GM18870 (cell line): ENCODE results near the gene DAB1.

ENCODE experiments used
- ATAC-seq: cut with Tn5 transposase; IDR thresholded peaks from one replicate; pipeline ENCODE4 v1.9.1; 2021; ENCODE audit warnings: moderate library complexity; ENCODE audit not compliant: unreplicated experiment

The DAB1 gene

DNA sequence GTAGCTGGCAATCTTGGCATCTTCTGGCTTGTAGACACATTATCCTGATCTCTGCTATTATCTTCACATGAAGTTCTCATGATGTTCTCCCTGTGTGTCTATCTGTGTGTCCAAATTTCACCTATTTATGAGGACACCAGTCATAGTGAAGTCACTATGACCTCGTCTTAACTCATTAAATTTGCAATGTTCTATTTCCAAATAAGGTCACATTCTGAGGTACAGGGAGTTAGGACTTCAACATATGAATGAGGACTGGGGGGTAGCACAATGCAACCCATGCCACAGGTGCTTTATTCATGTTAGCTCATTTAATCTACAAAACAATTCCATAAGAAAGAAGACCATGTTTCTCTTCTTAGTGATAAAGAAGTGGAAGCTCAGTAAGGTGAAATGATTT, 251.8 kb downstream of the DAB1 start:
- ATAC-seq = no peak

DNA sequence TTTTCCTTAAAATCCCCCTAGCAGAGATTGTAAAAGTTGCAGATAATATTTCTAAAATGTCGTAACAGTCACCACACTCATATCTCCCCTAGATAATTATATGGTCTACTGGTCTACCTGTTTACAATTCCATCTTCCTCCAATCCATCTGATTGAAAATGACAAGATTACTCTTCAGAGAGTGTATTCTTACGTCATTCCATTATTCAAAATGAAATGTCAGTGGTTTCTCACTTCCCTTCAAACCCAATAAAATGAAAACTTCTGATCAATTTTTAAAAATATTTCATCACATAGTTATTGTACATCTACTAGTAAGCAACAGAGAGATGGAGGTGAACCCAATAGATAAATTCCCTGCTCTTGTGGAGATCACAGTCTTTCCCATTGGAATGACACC, 255.9 kb downstream of the DAB1 start:
- ATAC-seq = peak; percentile 57

DNA sequence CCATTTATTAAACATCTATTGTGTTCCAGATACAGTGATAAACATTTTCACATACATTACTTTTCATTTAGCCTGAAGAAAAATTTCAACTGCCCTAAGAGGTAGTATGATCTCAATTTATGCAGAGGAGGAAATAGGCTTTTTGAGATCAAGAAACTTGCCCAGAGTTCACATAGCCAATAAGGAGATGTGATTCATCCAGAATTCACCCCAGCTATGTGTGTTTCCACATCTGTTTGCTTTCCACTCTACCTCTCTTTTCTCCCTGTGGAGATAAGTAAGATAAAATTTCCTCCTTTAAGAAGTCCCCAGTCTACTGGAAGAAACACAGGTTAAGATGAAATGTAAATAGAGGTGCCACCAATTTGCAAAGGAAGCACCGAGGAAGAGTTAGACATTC, 258.3 kb downstream of the DAB1 start:
- no peak for ATAC-seq

DNA sequence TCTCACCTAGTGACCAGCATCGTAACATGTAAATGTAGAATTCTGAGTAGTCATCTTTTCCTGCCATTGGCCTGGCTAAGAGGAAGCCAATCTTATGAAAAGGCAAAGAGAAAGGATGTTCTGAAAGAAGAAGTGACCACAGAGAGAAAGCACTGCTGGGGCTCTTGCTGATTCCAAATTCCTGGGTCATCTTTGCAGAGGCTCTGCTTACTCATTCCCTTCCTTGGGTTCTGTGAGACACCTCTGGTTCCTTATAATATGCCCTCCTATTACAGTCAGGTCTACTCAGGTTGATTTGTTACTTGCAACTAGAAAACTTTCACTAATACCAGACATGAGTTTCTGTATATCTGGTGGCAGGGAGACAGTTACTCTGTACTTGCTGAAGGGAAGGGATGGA, 259.3 kb downstream of the DAB1 start:
- no peak for ATAC-seq

DNA sequence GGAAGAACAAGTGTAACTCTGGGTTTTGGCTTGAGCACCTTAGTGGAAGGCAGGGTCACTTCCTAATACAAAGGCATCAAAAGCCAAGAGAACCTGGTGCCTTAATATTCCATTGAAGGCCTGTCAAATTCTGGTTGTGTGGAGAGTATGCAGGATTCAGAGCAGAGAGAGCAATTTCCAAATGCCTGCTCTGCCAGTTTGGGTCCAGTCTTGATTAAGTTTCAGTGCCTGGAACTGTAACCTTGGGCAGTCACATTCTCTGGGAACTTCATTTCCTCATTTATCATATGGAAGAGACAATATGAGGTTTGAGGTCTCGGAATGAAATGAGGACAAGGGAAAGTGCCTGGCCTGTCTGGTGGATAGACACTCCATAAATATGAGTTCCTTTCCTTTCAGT, 260.1 kb downstream of the DAB1 start:
- no peak for ATAC-seq

DNA sequence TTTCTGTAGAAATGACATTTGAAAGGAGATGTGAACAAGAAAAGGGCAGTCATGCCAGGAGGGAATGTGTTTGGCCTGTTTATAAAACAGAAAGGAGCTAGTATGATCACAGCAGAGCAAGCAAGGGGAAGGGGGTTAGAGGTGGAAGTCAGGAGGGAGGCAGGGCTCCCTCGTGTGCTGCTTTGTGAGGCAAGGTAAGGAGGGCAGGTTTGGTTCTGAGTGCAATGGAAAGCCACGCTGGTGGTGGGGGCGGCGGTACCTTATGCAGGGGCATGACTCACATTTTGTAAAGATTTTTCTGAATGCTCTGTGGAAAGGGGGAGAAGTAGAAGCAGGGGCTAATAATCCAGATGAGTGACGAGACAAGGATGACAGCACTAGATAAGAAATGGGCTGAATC, 260.5 kb downstream of the DAB1 start:
- ATAC-seq = no peak

DNA sequence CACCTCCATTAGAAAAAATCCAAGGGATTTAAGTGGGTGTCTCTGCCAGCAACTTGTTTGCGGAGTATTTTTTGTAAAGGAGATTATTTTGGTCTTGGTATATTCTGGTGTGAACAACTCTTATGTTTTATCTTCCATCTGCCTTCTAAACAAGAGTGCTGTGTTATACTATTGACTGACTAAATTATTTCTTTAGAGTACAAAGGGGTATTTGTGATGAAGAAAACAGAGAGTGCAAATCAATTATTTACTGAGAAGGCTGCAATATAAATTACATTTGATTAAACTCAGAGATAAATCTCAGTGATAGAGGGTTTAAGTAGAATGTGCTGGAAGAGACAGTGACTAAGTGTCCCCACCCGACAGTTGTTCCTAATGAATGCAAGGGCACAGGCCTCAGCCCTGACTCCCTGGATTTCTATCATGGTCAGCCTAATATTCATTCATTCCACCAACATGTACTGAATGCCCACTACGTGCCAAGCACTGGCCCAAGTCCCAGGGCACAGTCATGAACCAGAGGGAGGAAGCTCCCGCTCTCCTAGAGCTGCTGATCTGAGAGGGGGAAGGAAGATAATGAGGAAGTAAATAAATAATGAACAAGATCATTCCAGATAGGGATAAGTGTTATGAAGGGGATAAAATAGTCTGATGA, 261.1 kb downstream of the DAB1 start:
- ATAC-seq = no peak

DNA sequence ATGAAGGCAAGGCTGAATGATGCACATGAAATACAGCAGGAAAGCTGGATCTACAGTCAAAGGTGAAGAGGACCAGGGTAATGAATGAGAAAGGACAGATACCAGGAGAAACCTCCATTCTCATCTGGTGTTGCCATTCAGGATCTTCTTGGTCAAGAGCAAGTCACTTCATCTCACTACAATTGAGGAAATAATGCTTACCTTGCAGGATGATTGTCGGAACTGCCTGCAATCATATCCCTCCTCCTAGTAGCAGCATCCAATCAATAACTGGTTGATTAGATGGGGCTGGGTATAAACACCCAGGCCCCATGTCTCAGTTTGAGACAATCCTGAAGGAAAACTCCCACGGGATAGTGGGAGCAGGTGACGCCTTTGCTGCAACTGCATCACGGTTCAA, 263.3 kb downstream of the DAB1 start:
- no peak for ATAC-seq

DNA sequence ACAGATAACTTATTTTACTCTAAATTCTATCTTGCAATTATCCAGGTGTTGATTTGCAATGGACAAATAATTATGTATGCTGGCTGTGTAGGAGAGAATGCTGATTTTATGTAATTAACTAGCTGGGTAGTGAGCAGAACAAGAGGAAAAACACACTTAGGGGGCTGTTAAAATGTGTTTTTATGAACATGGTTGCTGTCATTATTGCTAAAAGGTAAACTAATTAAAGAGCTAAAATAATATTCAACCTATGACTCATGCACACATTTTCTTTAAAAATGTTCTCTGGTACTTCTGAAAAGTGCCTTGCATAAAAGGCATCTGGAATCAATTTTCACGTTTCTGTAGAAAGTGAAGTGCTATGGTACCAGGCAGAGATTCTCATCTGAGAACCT, 265.3 kb downstream of the DAB1 start:
- ATAC-seq = no peak

DNA sequence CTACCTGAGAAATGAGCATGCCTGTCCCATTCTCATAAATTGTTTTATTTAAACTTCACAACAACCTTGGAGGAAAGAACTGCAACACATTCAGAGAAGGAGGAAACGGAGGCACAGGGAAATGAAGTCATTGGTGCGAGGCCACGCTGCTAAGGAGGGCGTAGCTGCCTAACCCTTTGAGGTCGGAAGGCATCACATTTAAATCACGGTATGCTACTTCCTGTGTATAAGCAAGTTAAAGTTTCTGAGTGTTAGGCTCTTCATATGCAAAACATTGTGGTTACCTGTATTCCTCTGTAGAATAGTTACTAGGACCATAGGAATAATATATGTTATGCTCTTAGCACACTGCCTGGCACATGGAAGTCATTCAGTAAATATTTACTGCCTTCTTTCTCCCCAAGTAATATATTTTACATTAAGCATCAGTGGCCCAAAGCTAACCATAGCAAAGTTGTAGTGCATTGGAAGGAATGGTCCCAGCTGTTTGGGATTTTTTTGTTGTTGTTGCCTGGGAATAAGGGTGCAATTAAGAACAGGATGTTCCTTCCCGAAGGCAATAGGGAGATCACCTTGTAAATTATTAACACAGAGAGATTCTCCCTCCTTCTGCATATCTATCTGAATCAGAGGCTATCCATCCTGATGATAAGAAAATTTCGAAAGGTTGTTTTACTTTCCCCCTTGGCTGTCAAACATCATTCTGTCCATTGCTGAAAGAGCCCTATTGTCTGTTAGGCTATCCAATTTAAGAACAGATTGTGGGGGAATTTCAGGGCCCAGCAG, 265.8 kb downstream of the DAB1 start:
- no peak for ATAC-seq

DNA sequence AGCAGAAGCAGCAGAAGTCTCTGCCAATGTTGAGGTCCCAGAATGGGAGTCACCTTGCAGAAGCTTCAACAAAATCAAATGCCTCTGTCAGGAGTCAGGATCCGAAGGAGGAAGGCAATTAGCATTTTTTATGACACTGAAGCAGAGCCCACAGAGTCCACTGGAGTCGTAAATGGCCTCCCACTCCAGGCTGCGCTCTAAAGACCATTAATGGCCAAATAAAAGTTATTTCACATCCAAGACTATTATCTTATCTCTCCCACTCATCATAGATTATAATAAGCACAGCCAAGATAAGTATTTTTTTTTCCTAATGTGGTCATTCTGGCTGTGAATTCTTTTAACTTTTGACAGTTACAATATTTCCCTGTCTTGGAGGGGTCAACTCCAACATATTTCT, 267.0 kb downstream of the DAB1 start:
- ATAC-seq = no peak

DNA sequence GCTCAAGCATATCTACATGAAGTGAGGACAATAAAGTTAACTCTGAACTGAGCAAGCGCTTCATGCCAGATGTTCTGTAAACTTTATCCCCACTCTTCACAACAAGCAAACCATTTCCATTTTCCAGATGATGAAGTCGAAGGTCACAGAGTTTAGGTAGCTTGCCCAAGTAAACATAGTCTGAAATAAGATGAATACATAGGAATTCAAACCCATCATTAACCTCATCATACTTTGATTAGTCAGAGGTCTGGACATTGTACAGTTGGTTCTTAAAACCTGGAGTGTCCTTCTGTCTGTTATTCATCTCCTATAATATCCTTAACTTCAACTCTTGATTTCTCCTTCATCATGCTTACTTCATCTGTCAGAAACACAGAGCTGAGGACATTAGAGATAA, 277.8 kb downstream of the DAB1 start:
- ATAC-seq = no peak

DNA sequence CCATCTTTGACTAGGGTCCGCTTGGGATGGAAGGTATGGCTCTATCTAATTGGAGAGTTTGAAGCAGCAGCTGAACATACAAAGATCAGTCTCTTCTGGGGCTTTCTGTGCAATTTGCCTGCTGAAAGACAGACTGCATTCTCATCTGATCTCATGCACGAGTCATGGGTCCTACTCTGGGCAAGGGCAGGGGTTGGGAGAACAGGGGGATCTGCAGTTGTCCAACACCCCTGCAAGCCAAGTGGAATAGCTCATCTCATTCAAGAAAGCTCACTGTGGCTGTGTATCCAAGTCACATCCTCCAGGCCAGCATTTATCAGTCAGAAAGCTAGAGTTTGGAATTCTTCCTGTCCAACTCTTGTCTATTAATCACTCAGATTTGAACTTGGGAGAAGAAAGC, 280.9 kb downstream of the DAB1 start:
- no peak for ATAC-seq

DNA sequence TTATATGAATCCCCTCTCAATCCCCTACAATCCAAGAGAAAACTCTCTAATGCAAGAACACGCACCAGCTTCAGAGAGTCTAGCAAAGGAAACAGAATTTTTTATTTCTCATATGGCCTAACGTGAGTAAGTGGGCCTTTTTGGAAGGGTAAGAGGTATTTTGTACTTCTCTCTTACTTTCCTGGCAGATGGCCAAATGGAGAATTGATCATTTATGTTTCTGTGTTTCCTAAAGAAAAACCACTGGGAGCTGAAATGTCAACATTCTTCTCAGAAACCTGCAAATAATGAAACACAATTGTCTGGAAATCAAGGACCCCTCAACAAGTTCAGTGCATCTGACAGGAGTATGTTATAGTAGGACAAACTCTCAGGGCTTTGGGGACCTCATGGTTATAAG, 281.7 kb downstream of the DAB1 start:
- no peak for ATAC-seq

DNA sequence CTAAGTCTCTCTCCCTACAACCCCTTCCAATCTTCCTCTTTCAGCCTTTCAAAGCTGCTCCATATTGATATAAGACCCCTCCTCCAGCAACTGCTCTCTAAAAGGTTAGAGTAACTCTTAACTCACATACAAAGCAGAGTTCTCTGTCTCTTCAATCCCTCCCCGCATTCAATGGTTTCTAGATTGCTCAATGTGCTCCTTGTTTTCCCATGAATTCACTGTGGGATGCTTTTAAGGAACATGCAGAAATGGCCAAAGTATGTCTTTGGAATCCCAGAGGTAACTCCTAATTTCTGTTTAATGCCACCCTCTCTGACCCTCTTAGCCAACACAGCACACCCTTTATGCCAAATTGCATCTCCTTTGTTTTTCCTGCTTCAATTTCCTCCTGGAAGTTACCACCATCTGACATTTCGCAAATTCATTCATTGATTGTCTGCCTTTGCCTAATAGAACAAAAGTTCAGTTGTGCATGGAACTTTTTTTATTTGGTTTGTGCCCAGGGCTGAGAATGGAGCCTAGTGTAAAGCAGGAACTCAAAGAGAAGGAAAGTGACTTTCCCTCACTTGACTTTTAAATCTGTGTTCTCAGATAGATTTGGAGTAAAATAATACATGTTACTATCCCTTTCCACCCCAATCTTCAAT, 285.3 kb downstream of the DAB1 start:
- no peak for ATAC-seq

DNA sequence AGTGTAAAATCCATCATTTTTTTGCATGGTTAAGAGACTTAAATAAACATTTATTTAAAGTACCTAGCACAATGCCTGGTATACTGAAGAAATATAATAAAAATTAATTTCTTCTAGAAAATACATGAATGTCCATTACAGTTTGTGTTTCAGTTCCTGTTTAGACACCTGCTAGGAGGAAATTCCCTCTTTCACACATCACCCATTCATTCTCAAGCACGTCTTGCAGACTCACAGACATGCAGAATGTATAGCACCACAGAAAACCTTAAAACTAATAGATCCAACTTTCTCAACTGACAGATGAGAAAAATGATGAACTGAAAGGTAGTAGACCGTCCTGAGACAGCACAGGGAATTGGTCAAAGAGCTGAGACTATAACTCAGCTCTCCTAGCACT, 285.9 kb downstream of the DAB1 start:
- peak; percentile 93 for ATAC-seq

DNA sequence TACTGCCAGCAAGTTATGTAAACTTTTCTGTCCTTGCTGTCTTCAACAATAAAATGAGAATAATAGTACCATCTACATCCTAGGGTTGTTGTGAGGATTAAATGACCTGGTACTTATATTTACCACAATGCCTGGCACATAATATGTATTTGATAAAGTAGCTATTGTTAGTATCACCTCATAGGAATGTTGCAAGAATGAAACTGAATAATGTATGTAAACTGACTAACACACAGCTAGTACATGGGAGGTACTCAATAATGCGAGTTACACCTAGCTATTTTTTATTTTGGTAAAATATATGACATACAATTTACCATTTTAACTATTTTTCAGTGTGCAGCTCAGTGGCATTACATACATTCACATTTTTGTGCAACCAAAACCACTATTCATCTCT, 289.1 kb downstream of the DAB1 start:
- no peak for ATAC-seq

DNA sequence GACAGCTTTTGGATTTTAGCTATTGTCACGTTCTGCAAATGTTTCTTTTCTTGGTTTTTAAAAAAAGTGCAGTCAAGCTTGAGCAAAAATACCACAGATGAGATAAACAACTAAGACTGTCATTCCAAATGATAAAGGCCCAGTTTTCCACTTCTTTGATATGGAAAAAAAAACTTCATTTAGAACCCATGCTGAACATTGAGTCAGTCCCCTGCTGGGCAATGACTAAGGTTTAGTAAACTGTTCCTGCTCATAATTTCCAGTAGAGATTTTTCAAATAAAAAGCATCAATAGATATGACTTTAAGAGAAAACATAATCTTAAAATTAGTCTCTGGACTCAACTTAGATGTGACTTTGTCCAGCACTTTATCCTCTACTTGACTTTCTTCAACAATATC, 290.2 kb downstream of the DAB1 start:
- ATAC-seq = no peak

DNA sequence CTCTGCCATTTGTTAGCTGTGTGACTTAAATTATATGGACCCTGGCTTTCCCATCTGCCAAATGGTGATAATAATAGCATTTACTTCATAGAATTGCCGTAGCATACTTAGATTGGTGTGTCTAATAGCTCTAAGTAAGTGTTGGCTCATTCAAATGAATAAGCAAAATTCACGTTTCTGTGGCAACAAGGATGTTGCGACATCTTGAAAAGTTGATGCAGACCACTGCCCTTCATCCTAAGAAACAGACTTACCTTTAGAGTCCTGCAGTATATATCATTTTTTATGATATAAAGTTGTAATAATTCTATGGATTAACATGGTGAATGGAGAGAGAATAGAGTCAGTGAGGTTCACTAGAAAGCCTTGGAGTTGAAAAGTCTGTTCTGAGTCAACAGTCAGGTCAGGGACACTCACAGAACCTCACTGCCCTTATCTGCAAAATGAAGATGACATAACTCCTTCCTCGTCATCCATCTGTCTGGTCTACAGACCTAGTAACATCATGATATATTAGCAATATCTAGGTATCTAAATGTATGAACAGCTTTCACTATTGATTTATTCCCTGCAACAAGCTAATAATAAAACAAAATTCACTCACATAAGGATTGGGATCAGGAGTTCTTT, 290.8 kb downstream of the DAB1 start:
- ATAC-seq = no peak

DNA sequence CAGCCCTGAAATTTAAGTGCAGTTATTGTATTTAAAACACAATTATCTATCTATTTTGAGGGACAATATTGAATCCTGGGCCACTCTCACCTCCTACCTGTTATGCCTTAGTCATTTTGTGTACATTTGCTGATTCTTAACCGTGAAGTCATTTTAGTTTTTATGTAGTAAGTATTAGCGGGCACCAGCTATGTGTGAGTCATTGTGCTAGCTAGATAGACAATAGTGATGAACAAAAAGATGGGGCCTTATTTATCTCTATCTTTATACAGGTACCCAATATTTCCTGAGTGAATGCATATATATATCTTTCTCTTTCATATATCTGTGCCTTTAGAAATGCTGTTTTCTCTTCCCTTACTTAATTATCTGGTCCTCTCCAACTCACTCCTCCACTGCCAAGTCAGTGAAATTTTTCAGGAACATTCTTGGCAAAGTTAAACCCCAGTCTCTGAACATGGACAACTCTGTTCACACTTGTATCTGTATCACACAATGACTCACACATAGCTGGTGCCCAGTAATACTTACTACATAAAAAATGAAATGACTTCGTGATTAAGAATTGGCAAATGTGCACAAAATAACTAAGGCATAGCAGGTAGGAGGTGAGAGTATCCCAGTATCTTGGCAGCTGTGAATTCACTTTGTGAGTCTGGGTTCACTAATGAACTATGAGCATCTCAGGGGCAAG, 292.0 kb downstream of the DAB1 start:
- ATAC-seq = no peak

DNA sequence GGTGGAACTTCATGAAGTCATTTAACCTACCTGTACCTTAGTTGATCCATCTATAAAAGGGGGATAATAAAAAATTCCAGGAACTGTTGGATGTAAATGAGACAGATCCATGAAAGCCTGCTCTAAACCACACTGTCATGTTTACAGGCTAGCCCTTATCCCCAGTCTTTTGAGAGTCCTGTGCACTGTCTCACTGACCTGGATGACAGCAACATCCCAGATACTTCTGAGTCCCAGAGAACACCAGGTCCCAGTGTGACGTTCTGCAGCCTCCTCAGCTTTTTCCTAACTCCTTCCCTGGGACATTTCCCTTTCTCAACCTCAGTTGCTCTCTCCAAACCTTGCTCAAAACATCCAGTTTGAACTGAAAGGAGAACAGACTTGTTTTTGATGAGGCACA, 292.6 kb downstream of the DAB1 start:
- no peak for ATAC-seq
